NCI-H1436 treated with DMSO at 0.1 percent for 48 hours (cell line): Measurements from ENCODE around the gene TOMM70.
"Not testable (repeated sequence)": the region's sequence is repeated elsewhere in the genome, so short reads cannot be mapped to it uniquely, and the experiment has no call there.

Source experiments
- DNase-seq: peaks from one replicate; lab custom pipeline; 2025; lab: John Stamatoyannopoulos, UW

Gene TOMM70

GRCh38 chr3:100400780-100401673 lies at the start of gene TOMM70, which contains the start of gene LNP1:
TOMM70 (minus strand) TSS chr3:100401089; CDS start chr3:100400949, 140 bp downstream.
LNP1 (plus strand) TSS chr3:100401539; CDS start chr3:100429730, 28,191 bp downstream.
- peak; percentile 95 for DNase-seq

GRCh38 chr3:100449214-100449613 lies 48.3 kb upstream of the TOMM70 start:
- DNase-seq: no peak

- no peak for DNase-seq
Observed at GRCh38 chr3:100448079-100448478, 47.2 kb upstream of the TOMM70 start.

- DNase-seq: not testable (repeated sequence)
Observed at GRCh38 chr3:100447067-100447466, 46.2 kb upstream of the TOMM70 start.

GRCh38 chr3:100443690-100444089 lies 42.8 kb upstream of the TOMM70 start:
- DNase-seq: no peak

- no peak for DNase-seq
Observed at GRCh38 chr3:100440895-100441294, 40.0 kb upstream of the TOMM70 start.

- no peak for DNase-seq
Observed at GRCh38 chr3:100438623-100438974, 37.7 kb upstream of the TOMM70 start.

GRCh38 chr3:100437721-100438622 lies 37.1 kb upstream of the TOMM70 start:
- DNase-seq: no peak

- DNase-seq: no peak
Observed at GRCh38 chr3:100436951-100437350, 36.1 kb upstream of the TOMM70 start.

- DNase-seq: no peak
Observed at GRCh38 chr3:100429187-100429716, 28.4 kb upstream of the TOMM70 start.

GRCh38 chr3:100427699-100428098 lies 26.8 kb upstream of the TOMM70 start:
- DNase-seq: no peak

GRCh38 chr3:100426067-100426682 lies 25.3 kb upstream of the TOMM70 start:
- no peak for DNase-seq

GRCh38 chr3:100425316-100425715 lies 24.4 kb upstream of the TOMM70 start:
- no peak for DNase-seq

GRCh38 chr3:100424261-100424660 lies 23.4 kb upstream of the TOMM70 start:
- no peak for DNase-seq

GRCh38 chr3:100423611-100424010 lies 22.7 kb upstream of the TOMM70 start:
- DNase-seq: no peak

GRCh38 chr3:100420885-100421284 lies 20.0 kb upstream of the TOMM70 start:
- no peak for DNase-seq

- DNase-seq: no peak
Observed at GRCh38 chr3:100419406-100419805, 18.5 kb upstream of the TOMM70 start.

GRCh38 chr3:100416863-100417262 lies 16.0 kb upstream of the TOMM70 start:
- no peak for DNase-seq

GRCh38 chr3:100416176-100416575 lies 15.3 kb upstream of the TOMM70 start:
- no peak for DNase-seq

- no peak for DNase-seq
Observed at GRCh38 chr3:100413613-100414012, 12.7 kb upstream of the TOMM70 start.

- no peak for DNase-seq
Observed at GRCh38 chr3:100412912-100413590, 12.2 kb upstream of the TOMM70 start.
